Measurements from ENCODE around the gene RPL18. TPM values are rescaled to one million over a fixed set of nuclear protein-coding genes. Genes with fewer than 3 reads are reported as not detected.
A peak's percentile ranks its signal among the peaks of the same experiment; 100 is the strongest.

The RPL18 gene
- 3,143 and 4,233 TPM in 2 replicates for total RNA-seq

- peak; percentile 97 for DNase-seq (ENCODE audit: low read depth)
- peak; percentile 55 for FAIRE-seq
- Histone ChIP-seq H3K36me3 (ENCODE audit: control insufficient read depth, insufficient read depth, low read length) (peaks cover 26% of the 10 kb centered on the region), H3K4me3 (ENCODE audit: low read depth, low read length) (peak within 1 kb of the TSS; percentile 83), H3K27me3 (ENCODE audit: control insufficient read depth, insufficient read depth, low read length) (no peaks in the 10 kb centered on the region)
- no peak for TF ChIP-seq CTCF (IDR thresholded peaks at IDR 0.05; ENCODE audit: insufficient read depth, low read length, severe bottlenecking)
Measured at GRCh38 chr19:48618916-48619691, at the start of gene RPL18, which contains the start of gene SPHK2. Gene RPL18, minus strand, starts transcription at chr19:48619178. Its CDS starts 35 bp downstream, at chr19:48619143. Gene SPHK2, plus strand, starts transcription at chr19:48619506. Its CDS starts 1,009 bp downstream, at chr19:48620515.

- no peak for FAIRE-seq
- no peak for TF ChIP-seq CTCF (IDR thresholded peaks at IDR 0.05; ENCODE audit: insufficient read depth, low read length, severe bottlenecking)
- DNase-seq (ENCODE audit: low read depth) = no peak
- Histone ChIP-seq H3K36me3 (ENCODE audit: control insufficient read depth, insufficient read depth, low read length) (no peaks in the 10 kb centered on the region), H3K27me3 (ENCODE audit: control insufficient read depth, insufficient read depth, low read length) (no peaks in the 10 kb centered on the region), H3K4me3 (ENCODE audit: low read depth, low read length) (no peak overlapping the region)
Measured at GRCh38 chr19:48668761-48669160, 49.8 kb upstream of the RPL18 start.

- TF ChIP-seq CTCF (IDR thresholded peaks at IDR 0.05; ENCODE audit: insufficient read depth, low read length, severe bottlenecking) = no peak
- Histone ChIP-seq H3K36me3 (ENCODE audit: control insufficient read depth, insufficient read depth, low read length) (no peaks in the 10 kb centered on the region), H3K27me3 (ENCODE audit: control insufficient read depth, insufficient read depth, low read length) (no peaks in the 10 kb centered on the region), H3K4me3 (ENCODE audit: low read depth, low read length) (no peak overlapping the region)
- FAIRE-seq (no peak), DNase-seq (ENCODE audit: low read depth) (no peak)
Measured at GRCh38 chr19:48668332-48668731, 49.4 kb upstream of the RPL18 start.

- no peak for FAIRE-seq
- Histone ChIP-seq H3K27me3 (ENCODE audit: control insufficient read depth, insufficient read depth, low read length) (no peaks in the 10 kb centered on the region), H3K36me3 (ENCODE audit: control insufficient read depth, insufficient read depth, low read length) (no peaks in the 10 kb centered on the region), H3K4me3 (ENCODE audit: low read depth, low read length) (no peak overlapping the region)
- DNase-seq (ENCODE audit: low read depth) = no peak
- no peak for TF ChIP-seq CTCF (IDR thresholded peaks at IDR 0.05; ENCODE audit: insufficient read depth, low read length, severe bottlenecking)
Measured at GRCh38 chr19:48665786-48666185, 46.8 kb upstream of the RPL18 start.

- no peaks in the 10 kb centered on the region for H3K36me3 ChIP-seq (ENCODE audit: control insufficient read depth, insufficient read depth, low read length)
- TF ChIP-seq CTCF (IDR thresholded peaks at IDR 0.05; ENCODE audit: insufficient read depth, low read length, severe bottlenecking) = no peak
- H3K4me3 ChIP-seq (ENCODE audit: low read depth, low read length) = no peak overlapping the region
- FAIRE-seq = no peak
- DNase-seq (ENCODE audit: low read depth) = no peak
- H3K27me3 ChIP-seq (ENCODE audit: control insufficient read depth, insufficient read depth, low read length) = no peaks in the 10 kb centered on the region
Measured at GRCh38 chr19:48664476-48664875, 45.5 kb upstream of the RPL18 start.

Data from bronchial epithelial cell (primary cell).